WTC11 (cell line): ENCODE measurements around the gene FUBP3.

Experiments used
- AFF4 ChIP-seq: sonication (generic); formaldehyde crosslinking; IDR thresholded peaks from 2 replicates; pipeline ENCODE4 v1.8.1; 2023; ENCODE audit warnings: mild to moderate bottlenecking, missing genetic modification reagents, borderline replicate concordance
- E2F5 ChIP-seq: sonication (generic); formaldehyde crosslinking; IDR thresholded peaks from 2 replicates; pipeline ENCODE4 v1.8.1; 2022; ENCODE audit warnings: mild to moderate bottlenecking, moderate library complexity, missing genetic modification reagents
- FOXP1 ChIP-seq: sonication (generic); formaldehyde crosslinking; IDR thresholded peaks from 2 replicates; pipeline ENCODE4 v1.8.0; 2022; ENCODE audit warnings: missing genetic modification reagents, mild to moderate bottlenecking, moderate library complexity, borderline replicate concordance
- JUN ChIP-seq: sonication (generic); formaldehyde crosslinking; IDR thresholded peaks from 2 replicates; pipeline ENCODE4 v1.8.0; 2023; ENCODE audit warnings: mild to moderate bottlenecking, missing genetic modification reagents
- NR1H2 ChIP-seq: sonication (generic); formaldehyde crosslinking; IDR thresholded peaks from 2 replicates; pipeline ENCODE4 v1.9.0; 2021; ENCODE audit warnings: mild to moderate bottlenecking, moderate library complexity, missing genetic modification reagents
- SP1 ChIP-seq: sonication (generic); formaldehyde crosslinking; conservative IDR thresholded peaks from 2 replicates; pipeline ENCODE4 v1.8.1; 2022; ENCODE audit warnings: missing genetic modification reagents
- TEAD1 ChIP-seq: sonication (generic); formaldehyde crosslinking; IDR thresholded peaks from 2 replicates; pipeline ENCODE4 v1.8.0; 2022; ENCODE audit warnings: mild to moderate bottlenecking, missing genetic modification reagents
- TP53 ChIP-seq: sonication (generic); formaldehyde crosslinking; IDR thresholded peaks from 2 replicates; pipeline ENCODE4 v1.8.1; 2023; ENCODE audit warnings: mild to moderate bottlenecking, missing genetic modification reagents
- ZNF121 ChIP-seq: sonication (generic); formaldehyde crosslinking; IDR thresholded peaks from 2 replicates; pipeline ENCODE4 v1.8.0; 2023; ENCODE audit warnings: missing genetic modification reagents
- TF ChIP-seq, protein P1 (sequence below): fragments of 200-600 bp; IDR thresholded peaks from 2 replicates; pipeline ENCODE4 v1.8.0; 2022; ENCODE audit warnings: antibody characterized with exemption
- TF ChIP-seq, protein P2 (sequence below): sonication (generic); formaldehyde crosslinking; IDR thresholded peaks from 2 replicates; pipeline ENCODE4 v1.8.0; 2022; ENCODE audit warnings: mild to moderate bottlenecking, missing genetic modification reagents

- TF ChIP-seq, protein P1, sequence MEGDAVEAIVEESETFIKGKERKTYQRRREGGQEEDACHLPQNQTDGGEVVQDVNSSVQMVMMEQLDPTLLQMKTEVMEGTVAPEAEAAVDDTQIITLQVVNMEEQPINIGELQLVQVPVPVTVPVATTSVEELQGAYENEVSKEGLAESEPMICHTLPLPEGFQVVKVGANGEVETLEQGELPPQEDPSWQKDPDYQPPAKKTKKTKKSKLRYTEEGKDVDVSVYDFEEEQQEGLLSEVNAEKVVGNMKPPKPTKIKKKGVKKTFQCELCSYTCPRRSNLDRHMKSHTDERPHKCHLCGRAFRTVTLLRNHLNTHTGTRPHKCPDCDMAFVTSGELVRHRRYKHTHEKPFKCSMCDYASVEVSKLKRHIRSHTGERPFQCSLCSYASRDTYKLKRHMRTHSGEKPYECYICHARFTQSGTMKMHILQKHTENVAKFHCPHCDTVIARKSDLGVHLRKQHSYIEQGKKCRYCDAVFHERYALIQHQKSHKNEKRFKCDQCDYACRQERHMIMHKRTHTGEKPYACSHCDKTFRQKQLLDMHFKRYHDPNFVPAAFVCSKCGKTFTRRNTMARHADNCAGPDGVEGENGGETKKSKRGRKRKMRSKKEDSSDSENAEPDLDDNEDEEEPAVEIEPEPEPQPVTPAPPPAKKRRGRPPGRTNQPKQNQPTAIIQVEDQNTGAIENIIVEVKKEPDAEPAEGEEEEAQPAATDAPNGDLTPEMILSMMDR, result no peak
- TF ChIP-seq, protein P2, sequence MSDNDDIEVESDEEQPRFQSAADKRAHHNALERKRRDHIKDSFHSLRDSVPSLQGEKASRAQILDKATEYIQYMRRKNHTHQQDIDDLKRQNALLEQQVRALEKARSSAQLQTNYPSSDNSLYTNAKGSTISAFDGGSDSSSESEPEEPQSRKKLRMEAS (CRISPR knock-in tag), result no peak
- TF ChIP-seq TP53 (no peak), SP1 (CRISPR knock-in tag) (no peak), NR1H2 (CRISPR knock-in tag) (no peak), JUN (CRISPR knock-in tag) (no peak), FOXP1 (CRISPR knock-in tag) (no peak), TEAD1 (CRISPR knock-in tag) (no peak), E2F5 (CRISPR knock-in tag) (no peak), ZNF121 (CRISPR knock-in tag) (no peak), AFF4 (CRISPR knock-in tag) (no peak)
Observed at GRCh38 chr9:130576176-130576575, 3.2 kb upstream of the FUBP3 start.
